GM12891 (cell line): Measurements from ENCODE around the gene FKBP11.

ENCODE experiments used
- PAX5 ChIP-seq: IDR thresholded peaks from 2 replicates; pipeline ENCODE4 v1.6.1; 2011; ENCODE audit warnings: low read length, moderate library complexity, mild to moderate bottlenecking; ENCODE audit not compliant: insufficient read depth, severe bottlenecking
- POLR2A ChIP-seq: IDR thresholded peaks from 2 replicates; pipeline ENCODE4 v1.6.1; 2011; ENCODE audit warnings: low read depth, low read length, control low read depth
- POLR2AphosphoS5 ChIP-seq: IDR thresholded peaks from 2 replicates; pipeline ENCODE4 v1.6.1; 2011; ENCODE audit warnings: low read depth, low read length, control low read depth
- POU2F2 ChIP-seq: IDR thresholded peaks from 2 replicates; pipeline ENCODE4 v1.6.1; 2011; ENCODE audit warnings: low read depth, mild to moderate bottlenecking, control low read depth, low read length, moderate library complexity
- SPI1 ChIP-seq: IDR thresholded peaks from 2 replicates; pipeline ENCODE4 v1.6.1; 2011; ENCODE audit warnings: low read depth, low read length, control low read depth

DNA sequence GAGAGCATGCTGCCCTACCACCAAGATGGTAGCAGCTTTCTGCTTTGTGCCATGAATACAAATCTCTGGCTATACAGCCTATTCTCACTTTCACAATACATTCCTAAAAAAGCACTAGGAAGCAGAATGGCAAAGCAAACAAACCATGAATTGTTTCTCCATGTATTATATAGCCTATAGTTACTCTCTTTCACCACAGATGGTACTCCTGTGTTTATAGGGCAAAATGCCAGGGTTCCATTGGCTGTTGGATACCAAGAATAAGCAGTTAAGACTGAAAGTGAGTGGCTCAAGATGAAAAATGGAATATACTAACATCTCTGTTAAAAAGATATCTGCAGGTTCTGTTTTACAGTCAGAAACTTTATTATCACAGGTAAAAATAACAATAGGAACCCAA lies 20.9 kb upstream of the FKBP11 start:
- no peak for TF ChIP-seq POLR2A
- no peak for TF ChIP-seq POLR2AphosphoS5
- no peak for TF ChIP-seq POU2F2
- no peak for TF ChIP-seq SPI1
- TF ChIP-seq PAX5: no peak
